Natural killer cell (primary cell): ENCODE data around the gene CCDC47. TPM values are rescaled to one million over a fixed set of nuclear protein-coding genes. Genes with fewer than 3 reads are reported as not detected.

Source experiments
- ATAC-seq, 3 donors: fragments of 150-1000 bp in 2 of 3; fragments of 200-7000 bp in 1 of 3; cut with Tn5 transposase; 1 replicate in 1 of 3; 2 replicates in 2 of 3; pipeline ENCODE4 v1.10.0; 2021; ENCODE audit warnings: mild to moderate bottlenecking in 2 of 3, moderate library complexity in 2 of 3
- DNase-seq, 2 donors: peaks; one replicate each; pipeline versions ENCODE4 v3.0.0 to v3.0.0-alpha.2; 2013 to 2021; ENCODE audit warnings: mixed read lengths in 1 of 2
- H3K27ac ChIP-seq: one replicate; pipeline ENCODE4 v1.5.1; 2013; ENCODE audit warnings: mild to moderate bottlenecking, low read length
- H3K27me3 ChIP-seq: one replicate; pipeline ENCODE4 v1.6.1; 2013; ENCODE audit warnings: low read length; ENCODE audit not compliant: control insufficient read depth, insufficient read depth
- H3K36me3 ChIP-seq: one replicate; pipeline ENCODE4 v1.6.1; 2013; ENCODE audit warnings: low read length; ENCODE audit not compliant: control insufficient read depth, insufficient read depth
- H3K4me1 ChIP-seq: one replicate; pipeline ENCODE4 v1.6.1; 2013; ENCODE audit warnings: low read length; ENCODE audit not compliant: control insufficient read depth, insufficient read depth
- H3K4me3 ChIP-seq: one replicate; pipeline ENCODE4 v1.5.1; 2013; ENCODE audit warnings: low read length
- H3K9me3 ChIP-seq: one replicate; pipeline ENCODE4 v1.6.1; 2013; ENCODE audit warnings: low read length; ENCODE audit not compliant: control insufficient read depth, insufficient read depth
- H3K27ac Mint-ChIP-seq, 2 donors: one replicate each; pipeline ENCODE4 v1.8.0; 2022; ENCODE audit warnings: mild to moderate bottlenecking in 2 of 2, mixed read lengths in 2 of 2, moderate library complexity in 1 of 2
- H3K27me3 Mint-ChIP-seq, 2 donors: one replicate each; pipeline ENCODE4 v1.8.0; 2022; ENCODE audit warnings: low read depth in 2 of 2, mixed read lengths in 2 of 2
- H3K36me3 Mint-ChIP-seq: one replicate; pipeline ENCODE4 v1.8.0; 2022; ENCODE audit warnings: mixed read lengths
- H3K4me1 Mint-ChIP-seq, 2 donors: one replicate each; pipeline ENCODE4 v1.8.0; 2022; ENCODE audit warnings: mixed read lengths in 2 of 2
- H3K4me3 Mint-ChIP-seq: one replicate; pipeline ENCODE4 v1.8.0; 2022; ENCODE audit warnings: mild to moderate bottlenecking, moderate library complexity, mixed read lengths
- H3K9me3 Mint-ChIP-seq, 2 donors: one replicate each; pipeline ENCODE4 v1.8.0; 2022; ENCODE audit warnings: mixed read lengths in 2 of 2
- CTCF ChIP-seq: fragments of 200-600 bp; IDR thresholded peaks from one replicate; pipeline ENCODE4 v1.8.0; 2022; ENCODE audit warnings: antibody characterized with exemption
- WGBS: methylation state at CpG from one replicate; pipeline ENCODE4 v1.1.7; 2013; ENCODE audit warnings: missing lambda C conversion rate; ENCODE audit not compliant: insufficient coverage; 5-methylcytosine and 5-hydroxymethylcytosine counted together
- intact Hi-C: fragments of 100-400 bp; cut with micrococcal nuclease; formaldehyde crosslinking; loops from one replicate; pipeline ENCODE4 v1.14.2; 2022
- total RNA-seq, 4 donors: library from RNA; stranded (reverse); fragments of 120-200 nt in 1 of 4; gene quantifications; one replicate each; pipeline versions ENCODE4 v1.2.3 to v1.2.4, GENCODE V29; 2013 to 2022

CCDC47 gene
- total RNA-seq, 3 donors from 2014 or later (not counting 1 experiment from before 2014, with no cell fraction given), result 37.9 to 45.2 (median 41.7) TPM

GRCh38 chr17:63716426-63716825, 57.0 kb downstream of the CCDC47 start:
- peak overlapping the region in 1 of 2 donors; percentile 6 for H3K27ac Mint-ChIP-seq
- no peaks in the 10 kb centered on the region for H3K27me3 Mint-ChIP-seq
- Histone ChIP-seq H3K27ac (no peak overlapping the region), H3K9me3 (no peaks in the 10 kb centered on the region), H3K4me1 (no peaks in the 10 kb centered on the region), H3K4me3 (no peak overlapping the region), H3K36me3 (peaks cover 26% of the 10 kb centered on the region), H3K27me3 (no peaks in the 10 kb centered on the region)
- no peak for DNase-seq
- H3K4me3 Mint-ChIP-seq, result no peak overlapping the region
- H3K9me3 Mint-ChIP-seq, result no peaks in the 10 kb centered on the region
- no peak for TF ChIP-seq CTCF
- H3K36me3 Mint-ChIP-seq, result no peaks in the 10 kb centered on the region
- intact Hi-C loops, result no loop called here
- 98% methylated on average over 3 of the region's 3 CpGs for WGBS
- peaks cover 5 to 6% of the 10 kb centered on the region in 2 donors for H3K4me1 Mint-ChIP-seq
- ATAC-seq, result no peak

- TF ChIP-seq CTCF, result no peak
- no peaks in the 10 kb centered on the region for H3K9me3 ChIP-seq
- H3K4me3 ChIP-seq, result no peak overlapping the region
- WGBS, result 95% methylated on average over 9 of the region's 10 CpGs
- peaks cover 13 to 14% of the 10 kb centered on the region in 2 donors for H3K4me1 Mint-ChIP-seq
- intact Hi-C loops, result no loop called here
- DNase-seq, result no peak
- ATAC-seq, result no peak
- H3K36me3 ChIP-seq, result peaks cover 27% of the 10 kb centered on the region
- H3K27ac Mint-ChIP-seq, result no peak overlapping the region
- no peaks in the 10 kb centered on the region for H3K36me3 Mint-ChIP-seq
- H3K4me1 ChIP-seq, result peaks cover 10% of the 10 kb centered on the region
- no peak overlapping the region for H3K27ac ChIP-seq
- no peaks in the 10 kb centered on the region for H3K9me3 Mint-ChIP-seq
- no peak overlapping the region for H3K4me3 Mint-ChIP-seq
- no peaks in the 10 kb centered on the region for H3K27me3 ChIP-seq
- no peaks in the 10 kb centered on the region for H3K27me3 Mint-ChIP-seq
Measured at GRCh38 chr17:63714550-63715277, 58.7 kb downstream of the CCDC47 start.

- Mint-ChIP-seq H3K36me3 (no peaks in the 10 kb centered on the region), H3K4me1 (peaks cover 48% of the 10 kb centered on the region in 2 donors), H3K9me3 (no peaks in the 10 kb centered on the region), H3K27ac (peak overlapping the region; percentile 84 to 97), H3K4me3 (peak overlapping the region; percentile 29), H3K27me3 (no peaks in the 10 kb centered on the region)
- H3K27ac ChIP-seq, result peak overlapping the region; percentile 8
- intact Hi-C loops, result loop anchor here (5.0 kb wide), 1 partner anchor 282 kb away; no protein-coding TSS in a partner anchor
- 95% methylated on average over 6 of the region's 6 CpGs for WGBS
- peaks cover 27% of the 10 kb centered on the region for H3K36me3 ChIP-seq
- H3K27me3 ChIP-seq, result no peaks in the 10 kb centered on the region
- no peak for TF ChIP-seq CTCF
- DNase-seq, result no peak
- peak in 1 of 3 donors; percentile 63 for ATAC-seq
- no peak overlapping the region for H3K4me3 ChIP-seq
- H3K4me1 ChIP-seq, result peaks cover 62% of the 10 kb centered on the region
- no peaks in the 10 kb centered on the region for H3K9me3 ChIP-seq
Measured at GRCh38 chr17:63709110-63709509, 64.3 kb downstream of the CCDC47 start.
